IPS-NIHi11 (cell line): Measurements from ENCODE around the gene RAB24.
"Not testable (repeated sequence)": the region's sequence is repeated elsewhere in the genome, so short reads cannot be mapped to it uniquely, and the experiment has no call there.

Experiments
- DNase-seq: peaks from one replicate; pipeline ENCODE4 v3.0.0; 2012; ENCODE audit warnings: mixed read lengths, low spot score

The RAB24 gene

GRCh38 chr5:177303121-177303924 is at the start of gene RAB24, which contains the start of gene PRELID1:
TSS of gene RAB24 (minus strand) at chr5:177303719. CDS start at chr5:177303288, 431 bp downstream.
TSS of gene PRELID1 (plus strand) at chr5:177303799. CDS start at chr5:177303986, 187 bp downstream.
- DNase-seq, result peak; percentile 97

DNA sequence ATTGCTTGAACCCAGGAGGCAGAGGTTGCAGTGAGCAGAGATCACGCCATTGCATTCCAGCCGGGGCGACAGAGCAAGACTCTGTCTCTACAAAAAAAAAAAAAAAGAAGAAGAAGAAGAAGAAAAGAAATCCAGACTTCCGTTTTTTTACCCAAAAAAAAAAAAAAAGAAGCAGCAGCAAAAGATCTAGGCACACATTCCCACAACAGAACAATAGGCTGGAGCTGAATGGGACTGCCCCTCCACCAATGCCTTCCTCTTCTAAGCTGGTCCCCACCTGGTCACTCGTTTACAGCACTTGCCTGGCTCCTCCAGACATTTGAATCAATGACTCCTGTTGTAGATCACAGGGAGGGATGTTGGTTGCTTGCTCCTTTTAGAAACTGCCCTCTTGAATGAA is 49.6 kb upstream of the RAB24 start:
- DNase-seq, result no peak

DNA sequence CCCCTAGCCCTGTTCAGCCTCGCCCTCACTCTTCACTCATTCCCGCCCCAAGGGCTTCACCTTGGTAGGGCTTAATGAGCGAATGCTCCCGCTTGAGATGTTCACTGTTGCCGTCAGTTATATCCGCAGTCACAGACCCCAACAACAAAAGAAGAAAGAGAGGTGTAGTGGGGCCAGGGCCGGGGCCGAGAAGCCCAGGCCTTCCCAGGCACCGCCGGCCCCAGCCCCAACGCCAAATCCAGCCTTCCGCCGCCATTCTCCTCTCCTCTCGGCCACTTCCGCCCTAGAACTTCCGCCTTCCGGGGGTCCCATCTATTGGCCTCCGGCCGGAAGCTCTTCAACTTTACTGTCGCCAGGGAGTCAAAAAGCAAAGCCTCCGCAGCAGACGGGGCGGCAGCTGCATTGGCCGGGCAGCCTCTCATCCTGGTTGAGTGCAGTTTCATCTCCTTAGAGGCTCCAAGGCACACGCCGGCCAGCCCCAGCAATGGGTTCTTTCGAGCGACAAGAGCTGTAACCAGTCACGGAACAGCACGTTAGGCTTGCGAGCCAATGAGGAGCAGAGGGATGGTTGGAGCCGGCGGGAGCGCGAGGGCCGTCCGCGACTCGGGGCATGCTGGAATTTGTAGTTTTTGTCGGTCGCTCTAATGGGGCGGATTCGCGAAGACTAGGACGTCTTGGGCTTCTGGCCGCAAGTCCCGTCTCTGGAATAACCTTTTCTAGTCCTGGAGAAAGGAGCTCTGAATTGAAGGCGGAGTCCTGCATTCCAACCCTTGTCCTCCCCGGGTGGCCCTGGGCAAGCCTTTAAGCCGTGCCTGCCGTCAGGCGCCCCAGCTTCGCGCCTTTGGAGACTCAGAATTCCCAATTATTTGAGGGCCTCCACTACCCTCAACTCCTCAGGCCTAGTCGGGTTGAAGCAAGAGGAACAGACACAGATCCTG is 48.1 kb upstream of the RAB24 start, which contains the start of gene LMAN2:
Gene LMAN2 (minus strand): TSS at position 277 of the 938 bp plus-strand sequence. CDS start 21 bp downstream, at position 256.
- peak; percentile 96 for DNase-seq

- no peak for DNase-seq
These were observed 47.4 kb upstream of the RAB24 start for GRCh38 chr5:177350776-177351391.

DNA sequence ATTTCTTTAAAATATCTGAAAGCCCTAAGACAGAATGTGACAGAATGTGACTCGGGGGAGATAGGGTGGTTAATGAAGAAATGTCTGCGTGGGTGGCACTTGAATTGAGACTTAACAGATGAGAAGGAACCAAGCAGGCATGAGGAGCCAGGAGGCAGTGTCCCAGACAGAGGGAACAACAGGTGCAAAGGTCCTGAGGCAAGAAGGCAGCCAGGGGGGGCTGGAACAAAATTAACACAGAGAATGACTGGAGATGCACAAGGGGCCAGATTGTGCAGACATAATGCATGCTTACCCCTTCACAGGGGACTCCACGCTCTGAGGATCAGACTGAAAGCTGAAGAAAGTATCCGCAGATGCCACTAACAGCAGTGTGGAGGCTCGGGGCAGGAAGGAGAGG is 46.2 kb upstream of the RAB24 start:
- no peak for DNase-seq

DNA sequence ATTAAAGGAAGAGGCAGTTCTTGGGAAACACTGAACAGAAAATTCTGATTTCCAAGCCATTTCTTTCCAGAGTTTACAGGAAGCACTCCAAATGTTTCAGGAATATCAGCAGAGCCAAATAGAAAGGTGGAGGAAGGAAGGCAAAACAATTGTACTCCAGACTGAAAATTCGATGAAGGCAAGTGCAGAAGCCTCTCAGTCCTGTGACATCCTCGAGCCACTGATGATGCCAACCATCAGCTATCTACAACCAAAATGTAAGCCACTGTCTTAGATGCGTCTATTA is 45.8 kb upstream of the RAB24 start:
- no peak for DNase-seq

- DNase-seq, result no peak
These were observed 44.2 kb upstream of the RAB24 start for GRCh38 chr5:177347699-177348098.

- DNase-seq, result no peak
These were observed 43.3 kb upstream of the RAB24 start for GRCh38 chr5:177346820-177347219.

DNA sequence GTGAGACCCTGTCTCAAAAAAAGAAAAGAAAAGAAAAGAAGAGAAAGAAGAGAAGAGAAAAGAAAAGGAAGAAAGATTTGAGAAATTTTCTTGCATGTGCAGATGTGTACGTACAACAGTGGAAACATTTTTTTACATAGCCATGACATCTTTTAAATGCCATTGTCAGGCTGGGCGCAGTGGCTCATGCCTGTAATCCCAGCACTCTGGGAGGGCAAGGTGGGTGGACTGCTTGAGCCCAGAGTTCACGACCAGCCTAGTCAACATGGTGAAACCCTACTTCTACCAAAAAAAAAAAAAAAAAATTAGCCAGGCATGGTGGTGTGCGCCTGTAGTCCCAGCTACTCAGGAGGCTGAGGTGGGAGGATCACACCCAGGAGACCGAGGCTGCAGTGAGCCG is 41.4 kb upstream of the RAB24 start:
- no peak for DNase-seq

GRCh38 chr5:177343777-177344176 is 40.3 kb upstream of the RAB24 start:
- no peak for DNase-seq

- not testable (repeated sequence) for DNase-seq
These were observed 39.5 kb upstream of the RAB24 start for GRCh38 chr5:177343000-177343399.

DNA sequence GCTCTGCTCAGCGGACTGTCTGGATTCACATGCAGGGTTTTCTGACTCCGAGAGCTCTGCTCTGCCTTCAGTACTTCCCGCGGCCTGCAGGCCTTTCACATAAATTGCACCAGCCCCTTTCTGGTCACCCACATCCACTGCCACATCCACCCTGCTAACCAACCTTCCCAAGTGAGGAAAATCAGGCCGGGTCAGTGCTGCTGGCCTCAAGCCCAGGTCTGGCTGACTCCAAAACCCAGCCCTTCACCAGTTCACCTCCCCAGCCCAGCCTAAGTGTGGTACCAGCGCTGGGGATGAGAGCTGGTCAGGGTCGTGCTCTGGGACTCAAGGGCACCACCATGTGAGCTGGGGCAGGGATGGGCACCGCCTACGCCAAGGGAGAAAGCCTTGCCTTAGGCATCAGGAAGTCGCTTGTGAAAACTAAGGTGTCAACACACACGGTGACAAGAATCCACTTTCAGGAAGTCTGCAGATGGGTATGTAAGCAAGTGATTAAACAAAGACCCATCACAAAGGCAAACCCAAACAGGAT is 35.7 kb upstream of the RAB24 start:
- no peak for DNase-seq

DNA sequence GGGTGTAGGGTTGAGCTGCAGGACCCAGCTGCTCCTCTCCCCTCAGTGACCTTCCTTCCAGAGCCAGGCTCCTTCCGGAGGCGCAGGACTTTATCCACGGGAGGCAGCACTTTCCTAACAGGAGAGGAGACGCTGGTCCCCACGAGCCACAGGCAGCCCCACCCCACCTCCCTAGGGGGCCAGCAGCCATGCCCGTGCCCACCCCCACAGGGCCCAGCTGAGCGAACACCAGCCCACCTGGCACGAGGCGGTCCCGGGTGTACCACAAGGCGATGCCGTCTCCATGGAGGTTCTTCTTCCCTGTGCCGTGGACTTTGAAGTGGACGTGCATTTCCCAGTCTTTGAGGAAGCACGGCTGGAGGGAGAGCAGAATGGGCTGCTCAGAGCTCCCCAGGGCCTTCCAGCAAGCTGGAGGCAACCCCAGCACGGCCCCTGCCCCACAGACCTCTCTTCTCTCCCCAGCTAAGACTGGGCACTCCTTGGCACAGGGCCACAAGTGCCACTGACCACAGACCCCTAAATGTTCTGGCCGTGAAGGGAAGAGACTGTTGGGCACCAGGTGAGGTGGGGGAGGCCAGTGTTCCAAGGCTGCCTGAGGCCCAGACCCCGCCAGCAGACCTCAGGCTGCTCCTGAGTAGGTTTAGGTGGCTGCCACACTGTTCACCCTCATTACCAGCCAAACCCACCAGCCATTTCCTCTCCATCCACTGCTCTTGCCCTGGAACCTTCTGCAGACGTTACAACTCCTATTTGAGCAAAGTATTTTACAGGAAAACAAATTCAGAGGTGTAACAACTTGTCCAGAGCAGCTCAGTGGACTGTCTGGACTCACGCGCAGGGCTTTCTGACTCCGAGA is 35.0 kb upstream of the RAB24 start:
- no peak for DNase-seq

GRCh38 chr5:177336603-177337494 is 33.3 kb upstream of the RAB24 start:
- no peak for DNase-seq

DNA sequence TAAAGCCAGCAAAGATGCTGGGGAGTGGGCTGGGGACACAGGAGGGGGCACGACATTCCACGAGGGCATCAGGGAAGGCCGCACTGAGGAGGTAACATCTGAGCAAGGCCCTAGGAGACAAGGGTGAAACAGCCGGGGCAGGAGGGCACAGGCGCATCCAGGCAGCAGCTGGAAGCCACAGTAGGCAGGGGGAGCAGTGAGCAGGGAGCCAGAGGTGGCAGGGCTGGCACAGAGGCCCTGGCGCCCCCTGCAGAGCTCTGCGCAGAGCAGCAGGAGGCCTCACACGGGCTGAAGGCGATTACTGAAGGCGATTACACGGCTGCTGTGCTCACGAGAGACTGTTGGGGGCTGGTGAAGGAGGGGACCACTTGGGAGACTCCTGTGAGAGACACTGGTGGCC is 32.6 kb upstream of the RAB24 start:
- no peak for DNase-seq

DNA sequence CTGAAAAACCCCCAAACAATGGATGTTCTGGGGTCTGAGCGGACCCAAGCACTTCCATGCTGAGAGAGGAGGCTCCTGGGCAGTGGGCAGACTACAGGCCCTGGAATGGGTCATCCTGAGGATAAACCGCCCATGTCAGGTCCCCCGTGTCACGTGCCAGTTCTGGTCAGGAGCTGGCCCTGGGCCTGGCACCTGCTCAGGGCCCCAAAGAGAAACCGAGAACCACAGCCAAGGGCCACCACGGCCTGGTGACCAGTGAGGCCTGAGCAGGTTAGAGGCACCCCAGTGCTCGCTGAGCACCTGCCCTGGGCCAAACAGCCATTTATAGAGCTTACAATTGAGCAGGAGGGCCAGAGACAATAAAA is 32.2 kb upstream of the RAB24 start:
- DNase-seq, result no peak

- no peak for DNase-seq
These were observed 31.5 kb upstream of the RAB24 start for GRCh38 chr5:177334781-177335700.

- no peak for DNase-seq
These were observed 30.6 kb upstream of the RAB24 start for GRCh38 chr5:177334155-177334551.
